Sigmoid colon (tissue), 7 donors: Measurements from ENCODE around the gene IGFBP2. TPM values are rescaled to one million over a fixed set of nuclear protein-coding genes. Genes with fewer than 3 reads are reported as not detected.

Experiments used
- DNase-seq: peaks from one replicate; pipeline ENCODE4 v3.0.0-alpha.2; 2019
- H3K27ac ChIP-seq, 4 donors: fragments of 200-600 bp; sonication (generic); one replicate each; pipeline ENCODE4 v1.5.1; 2016 to 2019; ENCODE audit warnings: mild to moderate bottlenecking in 1 of 4
- H3K27me3 ChIP-seq, 3 donors: fragments of 200-600 bp; sonication (generic); one replicate each; pipeline ENCODE4 v1.5.1; 2019; ENCODE audit warnings: mild to moderate bottlenecking in 1 of 3
- H3K36me3 ChIP-seq, 4 donors: fragments of 200-600 bp; sonication (generic); one replicate each; pipeline ENCODE4 v1.5.1; 2016 to 2019
- H3K4me1 ChIP-seq, 4 donors: fragments of 200-600 bp; sonication (generic); one replicate each; pipeline ENCODE4 v1.5.1; 2017 to 2019
- H3K4me3 ChIP-seq, 4 donors: fragments of 200-600 bp; sonication (generic); one replicate each; pipeline ENCODE4 v1.5.1; 2017 to 2019; ENCODE audit warnings: mild to moderate bottlenecking in 2 of 4, moderate library complexity in 1 of 4
- H3K9me3 ChIP-seq, 4 donors: fragments of 200-600 bp in 3 of 4; sonication (generic) in 3 of 4; one replicate each; pipeline versions ENCODE4 v1.5.1 to v1.6.1; 2013 to 2019
- EP300 ChIP-seq, 4 donors: sonication (generic); formaldehyde crosslinking; IDR thresholded peaks; one replicate each; pipeline ENCODE4 v1.6.1; 2017; ENCODE audit warnings: antibody characterized with exemption in 4 of 4
- POLR2A ChIP-seq, 2 donors: fragments of 450-650 bp; IDR thresholded peaks; one replicate each; pipeline ENCODE4 v1.6.1; 2016; ENCODE audit warnings: antibody characterized with exemption in 2 of 2, mild to moderate bottlenecking in 2 of 2, moderate library complexity in 2 of 2
- POLR2AphosphoS5 ChIP-seq, 4 donors: sonication (generic); formaldehyde crosslinking; IDR thresholded peaks; one replicate each; pipeline ENCODE4 v1.6.1; 2017; ENCODE audit warnings: antibody characterized with exemption in 4 of 4
- WGBS, 2 donors: extraction: QIAGEN DNeasy Blood & Tissue Kit; methylation state at CpG; one replicate each; pipeline ENCODE4 v1.1.7; 2013; 5-methylcytosine and 5-hydroxymethylcytosine counted together
- intact Hi-C: fragments of 100-400 bp; cut with DNase I; formaldehyde crosslinking; loops from one replicate; pipeline ENCODE4 v1.15.1; 2023
- polyA plus RNA-seq, 3 donors: library from polyadenylated mRNA; stranded (reverse); fragments of 200-250 nt; gene quantifications; one replicate each; pipeline ENCODE4 v1.2.3, GENCODE V29; 2013
- total RNA-seq, 4 donors: library from RNA; depleted of rRNA; stranded (reverse); fragments of >200 nt; gene quantifications; one replicate each; pipeline ENCODE4 v1.1.0, GENCODE V29; 2016
- TF ChIP-seq, protein P1 (sequence below), 4 experiments: fragments of 450-650 bp in 3 of 4; fragments of 200-600 bp in 1 of 4; IDR thresholded peaks; one replicate each; pipeline ENCODE4 v1.5.1; 2016 to 2019; ENCODE audit warnings: antibody characterized with exemption in 4 of 4, mild to moderate bottlenecking in 3 of 4, moderate library complexity in 2 of 4
- donor health status: healthy with polysubstance abuse.
- donor health status: Bipolar disorder and iron deficiency.
- donor health status: healthy.

The IGFBP2 gene
- total and polyA plus RNA-seq, 7 donors, result 6.3 to 45.7 (median 30.8) TPM

DNA sequence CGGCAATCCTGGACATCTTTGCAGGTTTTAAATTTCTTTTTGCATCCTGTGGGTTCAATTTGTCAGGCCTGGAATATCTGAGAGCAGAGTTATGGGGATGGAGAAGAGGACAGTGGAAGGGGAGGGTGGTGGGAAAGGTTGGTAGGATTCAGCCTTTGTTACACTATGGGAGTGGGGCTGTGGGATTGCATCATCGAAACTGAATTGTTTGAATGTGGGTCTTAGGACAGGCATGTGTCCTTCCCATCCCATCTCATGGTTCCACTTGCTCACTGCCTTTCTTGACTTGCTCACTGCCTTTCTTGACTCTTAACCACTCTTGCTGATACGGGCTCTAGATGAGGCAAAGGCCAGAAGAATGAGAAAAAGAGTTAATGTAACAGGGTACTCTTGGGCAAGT is 12.9 kb downstream of the IGFBP2 start:
- peak overlapping the region in 1 of 4 donors; percentile 70 for H3K27ac ChIP-seq
- WGBS, 2 donors, result 90 to 96% methylated on average over 3 of the region's 3 CpGs
- DNase-seq, result no peak
- peaks cover 0 to 5% (median 0%) of the 10 kb centered on the region in 3 donors for H3K27me3 ChIP-seq
- intact Hi-C loops, result no loop called here
- no peaks in the 10 kb centered on the region for H3K9me3 ChIP-seq
- TF ChIP-seq, protein P1, sequence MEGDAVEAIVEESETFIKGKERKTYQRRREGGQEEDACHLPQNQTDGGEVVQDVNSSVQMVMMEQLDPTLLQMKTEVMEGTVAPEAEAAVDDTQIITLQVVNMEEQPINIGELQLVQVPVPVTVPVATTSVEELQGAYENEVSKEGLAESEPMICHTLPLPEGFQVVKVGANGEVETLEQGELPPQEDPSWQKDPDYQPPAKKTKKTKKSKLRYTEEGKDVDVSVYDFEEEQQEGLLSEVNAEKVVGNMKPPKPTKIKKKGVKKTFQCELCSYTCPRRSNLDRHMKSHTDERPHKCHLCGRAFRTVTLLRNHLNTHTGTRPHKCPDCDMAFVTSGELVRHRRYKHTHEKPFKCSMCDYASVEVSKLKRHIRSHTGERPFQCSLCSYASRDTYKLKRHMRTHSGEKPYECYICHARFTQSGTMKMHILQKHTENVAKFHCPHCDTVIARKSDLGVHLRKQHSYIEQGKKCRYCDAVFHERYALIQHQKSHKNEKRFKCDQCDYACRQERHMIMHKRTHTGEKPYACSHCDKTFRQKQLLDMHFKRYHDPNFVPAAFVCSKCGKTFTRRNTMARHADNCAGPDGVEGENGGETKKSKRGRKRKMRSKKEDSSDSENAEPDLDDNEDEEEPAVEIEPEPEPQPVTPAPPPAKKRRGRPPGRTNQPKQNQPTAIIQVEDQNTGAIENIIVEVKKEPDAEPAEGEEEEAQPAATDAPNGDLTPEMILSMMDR (IDR thresholded peaks at IDR 0.05), result no peak
- TF ChIP-seq POLR2A (IDR thresholded peaks at IDR 0.05) (no peak), EP300 (IDR thresholded peaks at IDR 0.05) (no peak), POLR2AphosphoS5 (IDR thresholded peaks at IDR 0.05) (no peak)
- no peak overlapping the region for H3K4me3 ChIP-seq
- H3K36me3 ChIP-seq, result no peaks in the 10 kb centered on the region
- H3K4me1 ChIP-seq, result peaks cover 0 to 15% (median 4%) of the 10 kb centered on the region in 4 donors

DNA sequence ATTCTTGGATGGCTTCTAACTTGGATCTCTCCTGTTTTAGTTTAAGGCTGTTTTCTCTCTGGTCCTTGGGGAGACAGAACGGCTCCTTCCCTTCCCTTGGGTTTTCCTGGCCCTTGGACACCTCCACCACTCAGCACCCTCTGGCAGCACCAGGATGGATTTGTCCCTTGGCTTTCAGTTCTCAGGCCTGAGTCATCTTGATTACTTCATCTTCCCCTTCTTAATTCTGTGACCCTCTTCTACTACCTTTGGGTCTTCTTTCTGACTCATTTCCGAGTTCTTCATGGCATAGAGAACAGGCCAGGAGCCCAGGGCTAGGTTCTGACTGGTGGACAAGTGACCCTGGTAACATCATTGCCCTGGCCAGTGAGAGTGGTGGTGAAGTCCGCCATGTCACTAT is 14.9 kb downstream of the IGFBP2 start:
- DNase-seq, result no peak
- Histone ChIP-seq H3K4me3 (no peak overlapping the region), H3K27ac (peak overlapping the region in 1 of 4 donors; percentile 38), H3K9me3 (no peaks in the 10 kb centered on the region), H3K4me1 (peaks cover 0 to 15% (median 4%) of the 10 kb centered on the region in 4 donors), H3K36me3 (no peaks in the 10 kb centered on the region), H3K27me3 (peaks cover 0 to 3% (median 0%) of the 10 kb centered on the region in 3 donors)
- intact Hi-C loops, result no loop called here
- 85 to 93% methylated on average over 3 of the region's 3 CpGs for WGBS, 2 donors
- no peak for TF ChIP-seq POLR2A (IDR thresholded peaks at IDR 0.05)
- TF ChIP-seq POLR2AphosphoS5 (IDR thresholded peaks at IDR 0.05), result peak in 1 of 4 donors; percentile 9

DNA sequence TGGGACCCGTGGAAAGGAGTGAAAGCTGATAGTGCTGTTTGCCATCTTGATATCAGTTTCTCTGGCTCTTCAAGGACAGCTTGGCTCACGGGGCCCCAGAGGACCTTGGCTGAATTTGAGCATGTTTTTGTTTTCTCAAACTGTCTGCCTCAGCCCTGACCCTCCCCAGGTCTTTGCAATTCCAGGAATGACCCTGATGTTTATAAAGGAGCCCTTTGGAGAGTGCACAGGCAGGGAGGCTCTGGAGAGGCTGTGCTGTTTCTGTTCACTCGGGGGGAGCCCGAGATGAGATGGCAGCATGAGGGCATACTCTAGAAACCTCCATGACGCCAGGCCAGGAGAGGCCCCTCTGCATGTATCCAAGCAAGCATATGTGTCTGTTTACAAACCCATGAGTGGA is 16.4 kb downstream of the IGFBP2 start:
- 77 to 79% methylated on average over 5 of the region's 5 CpGs for WGBS, 2 donors
- Histone ChIP-seq H3K36me3 (no peaks in the 10 kb centered on the region), H3K4me1 (peaks cover 0 to 6% (median 0%) of the 10 kb centered on the region in 4 donors), H3K4me3 (no peak overlapping the region), H3K27ac (peak overlapping the region in 1 of 4 donors; percentile 43), H3K9me3 (no peaks in the 10 kb centered on the region), H3K27me3 (no peaks in the 10 kb centered on the region)
- intact Hi-C loops, result no loop called here
- TF ChIP-seq, protein P1 (IDR thresholded peaks at IDR 0.05), result no peak
- TF ChIP-seq POLR2A (IDR thresholded peaks at IDR 0.05) (no peak), EP300 (IDR thresholded peaks at IDR 0.05) (no peak), POLR2AphosphoS5 (IDR thresholded peaks at IDR 0.05) (no peak)
- no peak for DNase-seq

DNA sequence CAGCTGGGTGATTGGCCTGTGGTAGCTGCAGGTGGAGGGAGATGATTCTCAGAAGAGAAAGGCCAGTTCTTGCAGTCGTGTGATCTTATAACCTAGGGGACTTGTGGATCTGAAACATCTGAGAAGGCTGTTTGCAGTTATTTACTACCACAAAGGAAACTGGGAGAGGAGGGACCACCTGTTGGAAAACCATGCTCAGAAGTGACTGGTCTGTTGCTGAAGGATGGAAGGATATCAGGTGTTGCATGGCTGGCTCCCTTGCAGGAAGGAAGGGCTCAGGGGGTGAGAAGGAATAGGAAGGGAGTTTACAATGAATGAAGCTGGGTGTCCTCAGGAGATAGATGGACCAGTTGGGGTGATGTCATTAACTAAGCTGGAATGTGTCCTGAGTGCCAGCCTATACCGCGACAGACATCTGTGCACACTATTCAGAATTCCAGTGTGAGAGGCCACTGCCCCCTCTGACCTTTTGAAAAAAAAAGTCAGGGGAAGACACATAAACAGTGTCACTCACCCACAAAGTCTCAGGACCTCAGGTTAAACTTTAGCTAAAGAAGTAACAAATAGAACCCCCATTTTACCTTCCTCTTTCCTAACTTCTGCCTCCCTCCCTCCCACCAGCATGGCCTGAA is 17.5 kb downstream of the IGFBP2 start:
- peak overlapping the region in 1 of 4 donors; percentile 72 for H3K27ac ChIP-seq
- H3K4me3 ChIP-seq, result no peak overlapping the region
- intact Hi-C loops, result no loop called here
- no peaks in the 10 kb centered on the region for H3K36me3 ChIP-seq
- no peaks in the 10 kb centered on the region for H3K27me3 ChIP-seq
- H3K4me1 ChIP-seq, result peaks cover 0 to 6% (median 0%) of the 10 kb centered on the region in 4 donors
- 89 to 96% methylated on average over 3 of the region's 3 CpGs for WGBS, 2 donors
- H3K9me3 ChIP-seq, result no peaks in the 10 kb centered on the region
- no peak for DNase-seq
- TF ChIP-seq POLR2A (IDR thresholded peaks at IDR 0.05) (no peak), EP300 (IDR thresholded peaks at IDR 0.05) (no peak), POLR2AphosphoS5 (IDR thresholded peaks at IDR 0.05) (no peak)
- TF ChIP-seq, protein P1 (IDR thresholded peaks at IDR 0.05), result no peak

DNA sequence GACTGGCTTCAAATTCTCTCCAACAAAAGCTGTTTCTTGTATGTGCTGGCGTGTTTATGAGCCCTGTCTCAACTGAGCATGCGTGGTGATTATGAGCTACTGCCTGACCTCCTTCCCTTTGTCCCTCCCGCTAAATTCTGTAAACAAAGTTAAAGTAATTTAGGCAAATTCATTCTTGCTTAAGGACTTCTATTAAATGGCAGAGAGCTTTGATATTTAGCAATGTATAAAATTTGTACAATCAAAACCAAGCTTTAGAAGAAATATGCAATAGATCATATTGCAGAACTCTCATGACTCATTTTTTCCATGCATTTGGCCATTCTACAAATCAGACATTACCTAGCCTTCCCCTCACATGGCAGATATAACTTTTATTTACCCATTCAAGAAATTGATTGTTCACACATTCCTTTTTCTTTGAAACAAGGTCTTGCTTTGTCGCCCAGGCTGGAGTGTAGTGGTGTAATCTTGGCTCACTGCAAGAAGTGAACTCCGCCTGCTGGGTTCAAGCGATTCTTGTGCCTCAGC is 18.2 kb downstream of the IGFBP2 start:
- TF ChIP-seq POLR2A (IDR thresholded peaks at IDR 0.05) (no peak), EP300 (IDR thresholded peaks at IDR 0.05) (no peak), POLR2AphosphoS5 (IDR thresholded peaks at IDR 0.05) (no peak)
- TF ChIP-seq, protein P1 (IDR thresholded peaks at IDR 0.05), result no peak
- peaks cover 0 to 6% (median 0%) of the 10 kb centered on the region in 4 donors for H3K4me1 ChIP-seq
- H3K27me3 ChIP-seq, result no peaks in the 10 kb centered on the region
- H3K27ac ChIP-seq, result peak overlapping the region in 1 of 4 donors; percentile 72
- no peaks in the 10 kb centered on the region for H3K36me3 ChIP-seq
- H3K4me3 ChIP-seq, result no peak overlapping the region
- no peaks in the 10 kb centered on the region for H3K9me3 ChIP-seq
- intact Hi-C loops, result no loop called here
- no peak for DNase-seq
- 90 to 91% methylated on average over 6 of the region's 6 CpGs for WGBS, 2 donors
